ENCODE measurements around the gene GNAQ.

DNA sequence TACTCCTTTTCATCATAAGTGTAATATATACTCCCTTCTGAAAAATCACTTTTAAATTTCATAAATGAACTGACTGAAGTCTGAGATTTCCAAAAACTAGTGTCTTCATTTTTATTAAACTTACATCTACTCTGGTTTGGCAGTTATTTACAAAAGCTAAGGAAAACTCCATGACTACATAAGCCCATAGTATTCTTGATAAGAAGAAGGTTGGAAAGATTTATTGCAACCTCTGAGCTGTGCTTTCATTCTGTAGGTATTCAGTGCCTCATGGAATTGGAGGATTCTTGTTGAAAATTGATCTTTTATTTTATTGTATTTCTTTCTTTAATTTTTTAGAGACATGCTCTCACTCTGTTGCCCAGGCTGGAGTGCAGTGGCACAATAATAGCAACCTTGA, 41.7 kb downstream of the GNAQ start:
- TF ChIP-seq, protein P1, sequence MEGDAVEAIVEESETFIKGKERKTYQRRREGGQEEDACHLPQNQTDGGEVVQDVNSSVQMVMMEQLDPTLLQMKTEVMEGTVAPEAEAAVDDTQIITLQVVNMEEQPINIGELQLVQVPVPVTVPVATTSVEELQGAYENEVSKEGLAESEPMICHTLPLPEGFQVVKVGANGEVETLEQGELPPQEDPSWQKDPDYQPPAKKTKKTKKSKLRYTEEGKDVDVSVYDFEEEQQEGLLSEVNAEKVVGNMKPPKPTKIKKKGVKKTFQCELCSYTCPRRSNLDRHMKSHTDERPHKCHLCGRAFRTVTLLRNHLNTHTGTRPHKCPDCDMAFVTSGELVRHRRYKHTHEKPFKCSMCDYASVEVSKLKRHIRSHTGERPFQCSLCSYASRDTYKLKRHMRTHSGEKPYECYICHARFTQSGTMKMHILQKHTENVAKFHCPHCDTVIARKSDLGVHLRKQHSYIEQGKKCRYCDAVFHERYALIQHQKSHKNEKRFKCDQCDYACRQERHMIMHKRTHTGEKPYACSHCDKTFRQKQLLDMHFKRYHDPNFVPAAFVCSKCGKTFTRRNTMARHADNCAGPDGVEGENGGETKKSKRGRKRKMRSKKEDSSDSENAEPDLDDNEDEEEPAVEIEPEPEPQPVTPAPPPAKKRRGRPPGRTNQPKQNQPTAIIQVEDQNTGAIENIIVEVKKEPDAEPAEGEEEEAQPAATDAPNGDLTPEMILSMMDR (IDR thresholded peaks at IDR 0.05): no peak
- TF ChIP-seq EZH2 (IDR thresholded peaks at IDR 0.05; ENCODE audit: borderline replicate concordance, insufficient read depth, low read depth, low read length, poor library complexity, severe bottlenecking): no peak

Measured in B cell (primary cell).